Measurements from ENCODE around the gene LFNG. TPM values are rescaled to one million over a fixed set of nuclear protein-coding genes. Genes with fewer than 3 reads are reported as not detected.

LFNG gene
- total and polyA plus RNA-seq, 9 of the 15 experiments (the other 6 are each of a cell fraction or from before 2014, with no cell fraction given), result 0.03 to 0.89 (median 0.25) TPM; not detected in 1

DNA sequence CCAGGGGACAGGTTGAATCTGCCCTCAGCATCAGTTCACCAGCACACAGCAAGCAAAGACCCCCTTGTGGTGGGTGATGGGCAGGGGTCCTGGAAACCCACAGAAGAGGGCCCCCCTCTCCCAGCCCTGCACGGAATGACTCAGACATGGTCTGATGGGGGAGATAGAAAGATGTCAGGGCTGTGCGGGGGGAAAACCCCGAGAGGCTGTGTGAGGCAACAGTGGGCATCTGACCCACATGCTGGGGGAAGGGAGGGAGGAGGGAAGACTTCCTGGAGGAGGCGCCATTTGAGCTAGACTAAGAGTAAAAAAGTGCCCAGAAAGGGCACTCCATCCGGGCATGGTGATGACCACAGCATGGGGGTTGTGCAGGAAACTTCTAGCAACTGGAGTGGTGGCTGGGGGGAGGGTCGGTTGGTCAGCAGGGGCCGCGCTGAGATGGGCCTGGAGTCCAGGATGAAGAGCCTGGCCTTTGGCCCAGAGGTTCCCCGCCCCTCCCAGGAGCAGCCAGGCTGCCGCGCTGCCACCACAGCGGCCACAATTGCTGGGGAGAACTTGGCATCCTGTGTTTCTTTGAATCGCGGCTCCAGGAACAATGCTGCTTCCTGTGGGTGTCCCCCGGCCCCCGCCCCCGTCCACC, 2.5 kb downstream of the LFNG start (continued):
- TF ChIP-seq, protein P1, sequence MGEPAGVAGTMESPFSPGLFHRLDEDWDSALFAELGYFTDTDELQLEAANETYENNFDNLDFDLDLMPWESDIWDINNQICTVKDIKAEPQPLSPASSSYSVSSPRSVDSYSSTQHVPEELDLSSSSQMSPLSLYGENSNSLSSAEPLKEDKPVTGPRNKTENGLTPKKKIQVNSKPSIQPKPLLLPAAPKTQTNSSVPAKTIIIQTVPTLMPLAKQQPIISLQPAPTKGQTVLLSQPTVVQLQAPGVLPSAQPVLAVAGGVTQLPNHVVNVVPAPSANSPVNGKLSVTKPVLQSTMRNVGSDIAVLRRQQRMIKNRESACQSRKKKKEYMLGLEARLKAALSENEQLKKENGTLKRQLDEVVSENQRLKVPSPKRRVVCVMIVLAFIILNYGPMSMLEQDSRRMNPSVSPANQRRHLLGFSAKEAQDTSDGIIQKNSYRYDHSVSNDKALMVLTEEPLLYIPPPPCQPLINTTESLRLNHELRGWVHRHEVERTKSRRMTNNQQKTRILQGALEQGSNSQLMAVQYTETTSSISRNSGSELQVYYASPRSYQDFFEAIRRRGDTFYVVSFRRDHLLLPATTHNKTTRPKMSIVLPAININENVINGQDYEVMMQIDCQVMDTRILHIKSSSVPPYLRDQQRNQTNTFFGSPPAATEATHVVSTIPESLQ (CRISPR knock-in tag; IDR thresholded peaks at IDR 0.05), result no peak
- TF ChIP-seq, protein P2, sequence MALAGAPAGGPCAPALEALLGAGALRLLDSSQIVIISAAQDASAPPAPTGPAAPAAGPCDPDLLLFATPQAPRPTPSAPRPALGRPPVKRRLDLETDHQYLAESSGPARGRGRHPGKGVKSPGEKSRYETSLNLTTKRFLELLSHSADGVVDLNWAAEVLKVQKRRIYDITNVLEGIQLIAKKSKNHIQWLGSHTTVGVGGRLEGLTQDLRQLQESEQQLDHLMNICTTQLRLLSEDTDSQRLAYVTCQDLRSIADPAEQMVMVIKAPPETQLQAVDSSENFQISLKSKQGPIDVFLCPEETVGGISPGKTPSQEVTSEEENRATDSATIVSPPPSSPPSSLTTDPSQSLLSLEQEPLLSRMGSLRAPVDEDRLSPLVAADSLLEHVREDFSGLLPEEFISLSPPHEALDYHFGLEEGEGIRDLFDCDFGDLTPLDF (CRISPR knock-in tag; IDR thresholded peaks at IDR 0.05), result no peak
- TF ChIP-seq ARNT (IDR thresholded peaks at IDR 0.05) (no peak), ZKSCAN3 (CRISPR knock-in tag; IDR thresholded peaks at IDR 0.05) (no peak), PCBP1 (IDR thresholded peaks at IDR 0.05; ENCODE audit: low read depth, low read length, poor library complexity, severe bottlenecking) (no peak), ZNF174 (CRISPR knock-in tag; IDR thresholded peaks at IDR 0.05) (no peak), SMC3 (conservative IDR thresholded peaks at IDR 0.05; ENCODE audit: insufficient read depth, low read depth, low read length) (no peak), CREB1 (IDR thresholded peaks at IDR 0.05) (no peak), CREB1 (CRISPR knock-in tag; IDR thresholded peaks at IDR 0.05) (no peak), CCNT2 (IDR thresholded peaks at IDR 0.05; ENCODE audit: borderline replicate concordance, extremely low read depth, insufficient read length, low read depth, low read length) (no peak), ZBTB7A (IDR thresholded peaks at IDR 0.05; ENCODE audit: borderline replicate concordance, control insufficient read depth, low read depth, low read length) (0 out of 2 replicates have a peak, but pooled peaks have one; percentile 34), E2F3 (CRISPR knock-in tag; IDR thresholded peaks at IDR 0.05) (no peak), ZFP36 (IDR thresholded peaks at IDR 0.05; ENCODE audit: low read depth, low read length, partially characterized antibody) (peak; percentile 96), ELF2 (CRISPR knock-in tag; IDR thresholded peaks at IDR 0.05) (no peak), RHOXF2B (CRISPR knock-in tag; conservative IDR thresholded peaks at IDR 0.05) (no peak)
- TF ChIP-seq, protein P3, sequence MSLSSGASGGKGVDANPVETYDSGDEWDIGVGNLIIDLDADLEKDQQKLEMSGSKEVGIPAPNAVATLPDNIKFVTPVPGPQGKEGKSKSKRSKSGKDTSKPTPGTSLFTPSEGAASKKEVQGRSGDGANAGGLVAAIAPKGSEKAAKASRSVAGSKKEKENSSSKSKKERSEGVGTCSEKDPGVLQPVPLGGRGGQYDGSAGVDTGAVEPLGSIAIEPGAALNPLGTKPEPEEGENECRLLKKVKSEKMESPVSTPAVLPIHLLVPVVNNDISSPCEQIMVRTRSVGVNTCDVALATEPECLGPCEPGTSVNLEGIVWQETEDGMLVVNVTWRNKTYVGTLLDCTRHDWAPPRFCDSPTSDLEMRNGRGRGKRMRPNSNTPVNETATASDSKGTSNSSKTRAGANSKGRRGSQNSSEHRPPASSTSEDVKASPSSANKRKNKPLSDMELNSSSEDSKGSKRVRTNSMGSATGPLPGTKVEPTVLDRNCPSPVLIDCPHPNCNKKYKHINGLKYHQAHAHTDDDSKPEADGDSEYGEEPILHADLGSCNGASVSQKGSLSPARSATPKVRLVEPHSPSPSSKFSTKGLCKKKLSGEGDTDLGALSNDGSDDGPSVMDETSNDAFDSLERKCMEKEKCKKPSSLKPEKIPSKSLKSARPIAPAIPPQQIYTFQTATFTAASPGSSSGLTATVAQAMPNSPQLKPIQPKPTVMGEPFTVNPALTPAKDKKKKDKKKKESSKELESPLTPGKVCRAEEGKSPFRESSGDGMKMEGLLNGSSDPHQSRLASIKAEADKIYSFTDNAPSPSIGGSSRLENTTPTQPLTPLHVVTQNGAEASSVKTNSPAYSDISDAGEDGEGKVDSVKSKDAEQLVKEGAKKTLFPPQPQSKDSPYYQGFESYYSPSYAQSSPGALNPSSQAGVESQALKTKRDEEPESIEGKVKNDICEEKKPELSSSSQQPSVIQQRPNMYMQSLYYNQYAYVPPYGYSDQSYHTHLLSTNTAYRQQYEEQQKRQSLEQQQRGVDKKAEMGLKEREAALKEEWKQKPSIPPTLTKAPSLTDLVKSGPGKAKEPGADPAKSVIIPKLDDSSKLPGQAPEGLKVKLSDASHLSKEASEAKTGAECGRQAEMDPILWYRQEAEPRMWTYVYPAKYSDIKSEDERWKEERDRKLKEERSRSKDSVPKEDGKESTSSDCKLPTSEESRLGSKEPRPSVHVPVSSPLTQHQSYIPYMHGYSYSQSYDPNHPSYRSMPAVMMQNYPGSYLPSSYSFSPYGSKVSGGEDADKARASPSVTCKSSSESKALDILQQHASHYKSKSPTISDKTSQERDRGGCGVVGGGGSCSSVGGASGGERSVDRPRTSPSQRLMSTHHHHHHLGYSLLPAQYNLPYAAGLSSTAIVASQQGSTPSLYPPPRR (CRISPR knock-in tag; IDR thresholded peaks at IDR 0.05; ENCODE audit: borderline replicate concordance), result no peak
- TF ChIP-seq, protein P4, sequence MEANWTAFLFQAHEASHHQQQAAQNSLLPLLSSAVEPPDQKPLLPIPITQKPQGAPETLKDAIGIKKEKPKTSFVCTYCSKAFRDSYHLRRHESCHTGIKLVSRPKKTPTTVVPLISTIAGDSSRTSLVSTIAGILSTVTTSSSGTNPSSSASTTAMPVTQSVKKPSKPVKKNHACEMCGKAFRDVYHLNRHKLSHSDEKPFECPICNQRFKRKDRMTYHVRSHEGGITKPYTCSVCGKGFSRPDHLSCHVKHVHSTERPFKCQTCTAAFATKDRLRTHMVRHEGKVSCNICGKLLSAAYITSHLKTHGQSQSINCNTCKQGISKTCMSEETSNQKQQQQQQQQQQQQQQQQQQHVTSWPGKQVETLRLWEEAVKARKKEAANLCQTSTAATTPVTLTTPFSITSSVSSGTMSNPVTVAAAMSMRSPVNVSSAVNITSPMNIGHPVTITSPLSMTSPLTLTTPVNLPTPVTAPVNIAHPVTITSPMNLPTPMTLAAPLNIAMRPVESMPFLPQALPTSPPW (CRISPR knock-in tag; IDR thresholded peaks at IDR 0.05), result peak; percentile 36
